KG1 (cell line): ENCODE data around the gene TMPRSS2.

Source experiments
- DNase-seq: peaks from one replicate; lab custom pipeline; 2025; lab: John Stamatoyannopoulos, UW

Gene TMPRSS2

GRCh38 chr21:41447356-41447755 lies 60.6 kb downstream of the TMPRSS2 start:
- DNase-seq: no peak

- DNase-seq: no peak
Observed at GRCh38 chr21:41446586-41446985, 61.4 kb downstream of the TMPRSS2 start.

DNA sequence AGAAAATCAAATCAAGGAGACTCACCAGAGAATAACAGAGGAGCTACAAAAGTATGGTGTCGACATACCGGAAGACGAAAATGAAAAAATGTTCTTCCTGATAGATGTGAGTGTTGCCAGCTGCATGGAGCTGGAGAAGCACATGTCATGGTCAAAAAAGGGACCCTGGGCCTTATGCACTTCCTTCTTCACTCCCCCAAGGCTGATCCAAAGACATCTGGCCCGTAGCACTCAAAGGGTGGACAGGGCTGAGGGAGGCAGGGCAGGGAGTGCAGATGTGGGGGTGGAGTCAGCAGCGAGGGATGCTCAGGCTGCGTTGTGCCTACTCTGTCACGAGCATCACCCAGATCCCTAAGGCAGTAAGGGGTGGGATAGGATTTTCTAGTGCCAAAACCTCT lies 62.5 kb downstream of the TMPRSS2 start:
- no peak for DNase-seq

GRCh38 chr21:41444703-41445464 lies 63.1 kb downstream of the TMPRSS2 start:
- DNase-seq: no peak

GRCh38 chr21:41443562-41443961 lies 64.4 kb downstream of the TMPRSS2 start:
- DNase-seq: no peak

DNA sequence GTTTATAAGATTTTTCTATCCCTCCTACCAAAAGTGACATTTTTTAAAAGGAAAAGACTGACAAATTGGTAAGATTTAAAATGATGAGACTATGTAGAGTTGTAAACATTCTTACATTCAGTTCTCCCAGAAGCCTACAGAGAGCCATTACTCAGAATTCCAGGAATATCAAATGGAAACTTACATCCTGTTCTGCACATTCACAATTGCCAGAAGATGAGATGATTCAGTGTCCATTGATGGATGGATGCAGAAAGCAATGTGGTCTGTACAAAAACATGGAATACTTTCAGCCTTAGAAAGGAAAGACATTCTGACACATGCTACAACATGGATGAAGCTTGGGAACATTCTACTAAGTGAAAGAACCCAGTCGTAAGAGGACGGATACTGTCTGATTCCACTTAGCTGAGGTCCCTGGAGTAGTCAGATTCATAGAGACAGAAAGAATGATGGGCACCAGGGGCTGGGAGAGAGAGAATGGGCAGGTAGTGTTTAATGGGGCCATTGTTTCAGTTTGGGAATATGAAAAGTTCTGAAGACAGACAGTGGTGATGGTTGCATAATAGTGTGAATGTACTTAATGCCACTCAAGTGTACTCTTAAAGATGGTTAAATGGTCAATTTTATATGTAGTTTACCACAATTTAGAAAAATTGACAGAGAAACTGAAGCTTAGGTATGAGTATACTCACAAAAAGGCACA lies 65.3 kb downstream of the TMPRSS2 start:
- no peak for DNase-seq

GRCh38 chr21:41441546-41441945 lies 66.4 kb downstream of the TMPRSS2 start:
- no peak for DNase-seq

DNA sequence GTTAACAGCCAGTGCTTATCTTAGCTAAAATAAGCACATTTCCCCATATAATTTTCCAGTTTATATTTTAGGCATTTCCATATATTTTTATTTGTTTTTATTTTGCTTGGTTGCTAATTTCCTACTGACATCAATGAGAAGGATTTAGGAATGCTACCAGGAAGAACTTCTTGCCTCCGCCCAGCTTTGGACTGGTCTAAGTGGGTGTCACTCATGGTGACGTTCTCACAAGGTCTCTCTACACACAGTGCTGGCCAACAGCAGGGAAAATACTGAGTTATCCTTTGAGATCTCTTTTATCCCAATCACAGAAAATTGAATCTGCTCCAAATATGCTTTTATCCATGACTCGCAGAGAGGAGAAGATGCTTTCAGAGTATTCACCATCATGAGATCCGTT lies 68.7 kb downstream of the TMPRSS2 start:
- no peak for DNase-seq

DNA sequence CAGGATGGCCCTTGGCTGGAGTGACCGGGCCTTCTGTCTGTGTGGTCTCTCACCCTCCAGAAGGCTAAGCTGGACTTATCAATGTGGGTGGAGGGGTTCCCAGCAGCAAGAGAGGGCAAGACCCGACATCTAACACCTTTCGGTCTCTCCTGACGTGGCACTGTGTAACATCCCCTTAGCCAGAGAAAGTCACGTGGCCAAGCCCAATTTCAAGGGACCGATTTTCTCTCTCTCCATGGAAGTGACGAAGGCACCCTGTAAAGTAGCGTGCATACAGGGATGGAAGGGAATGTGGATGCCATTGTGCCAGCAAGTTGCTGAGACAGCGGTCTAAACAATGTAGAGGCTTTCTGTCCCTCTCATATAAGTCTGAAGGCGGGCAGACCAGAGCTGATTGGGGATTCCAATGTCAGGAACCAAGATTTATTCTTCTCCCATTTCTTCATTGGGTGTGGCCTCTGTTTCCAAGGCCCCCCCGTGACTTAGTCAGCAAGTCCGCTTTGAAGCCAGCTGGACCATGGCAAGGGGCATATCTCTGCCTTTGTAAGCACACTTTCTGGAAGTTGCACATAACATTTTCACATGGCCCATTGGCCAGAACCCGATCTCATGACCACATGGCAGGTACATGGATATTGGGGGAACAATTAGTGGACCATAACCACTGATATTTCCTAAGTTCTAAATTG lies 69.4 kb downstream of the TMPRSS2 start:
- DNase-seq: no peak

DNA sequence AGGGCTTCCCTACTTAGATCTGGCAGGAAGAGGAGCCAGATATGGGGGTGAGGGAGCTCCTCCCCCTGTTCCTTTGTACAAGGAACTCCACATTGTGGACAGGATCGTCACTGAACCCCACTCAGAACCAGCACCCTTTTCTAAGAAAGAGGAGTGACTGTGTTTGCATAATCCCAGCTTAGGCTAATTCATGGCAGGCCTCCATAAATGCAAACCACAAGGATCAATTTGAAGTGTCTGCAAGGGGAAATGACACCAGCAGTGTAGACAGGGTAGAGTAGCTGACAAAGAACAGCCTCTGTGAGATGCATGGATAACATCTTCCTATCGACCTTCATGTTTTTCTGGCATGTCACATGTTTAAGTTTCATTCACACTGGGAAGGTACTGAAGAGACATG lies 70.2 kb downstream of the TMPRSS2 start:
- no peak for DNase-seq

DNA sequence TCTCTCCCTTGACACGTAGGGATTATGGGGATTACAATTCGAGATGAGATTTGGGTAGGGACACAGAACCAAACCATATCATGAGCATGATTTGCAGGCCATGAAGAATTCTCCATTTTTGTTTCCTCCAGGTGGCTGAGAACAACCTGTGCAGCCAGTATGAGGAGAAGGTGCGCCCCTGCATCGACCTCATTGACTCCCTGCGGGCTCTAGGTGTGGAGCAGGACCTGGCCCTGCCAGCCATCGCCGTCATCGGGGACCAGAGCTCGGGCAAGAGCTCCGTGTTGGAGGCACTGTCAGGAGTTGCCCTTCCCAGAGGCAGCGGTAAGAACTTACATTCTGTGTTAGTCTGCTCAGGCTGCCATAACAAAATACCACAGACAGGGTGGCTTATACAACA lies 72.3 kb downstream of the TMPRSS2 start:
- DNase-seq: no peak

DNA sequence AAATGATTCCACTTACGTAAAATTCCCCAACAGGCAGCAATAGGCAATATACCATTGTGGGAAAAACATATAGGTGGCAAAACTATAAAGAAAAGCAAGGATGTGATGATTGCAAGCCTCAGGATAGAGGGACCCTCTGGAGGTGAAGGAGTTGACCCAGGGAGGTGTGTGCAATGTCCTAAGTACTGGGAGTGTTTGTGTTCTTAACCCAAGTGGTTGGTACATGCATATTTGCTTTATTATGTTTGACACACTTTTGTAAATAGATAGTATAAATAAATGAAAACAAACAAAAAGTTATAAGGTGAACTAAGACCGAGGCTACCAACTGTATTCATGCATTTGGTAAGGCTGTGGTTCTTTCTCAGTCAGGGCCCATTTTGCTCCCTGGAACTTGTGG lies 74.4 kb downstream of the TMPRSS2 start:
- no peak for DNase-seq

GRCh38 chr21:41432562-41433460 lies 75.1 kb downstream of the TMPRSS2 start:
- no peak for DNase-seq

GRCh38 chr21:41431788-41432548 lies 76.0 kb downstream of the TMPRSS2 start:
- DNase-seq: no peak

GRCh38 chr21:41429925-41430491 lies 78.0 kb downstream of the TMPRSS2 start:
- DNase-seq: no peak

- no peak for DNase-seq
Observed at GRCh38 chr21:41429305-41429704, 78.7 kb downstream of the TMPRSS2 start.

- no peak for DNase-seq
Observed at GRCh38 chr21:41428847-41429246, 79.1 kb downstream of the TMPRSS2 start.

DNA sequence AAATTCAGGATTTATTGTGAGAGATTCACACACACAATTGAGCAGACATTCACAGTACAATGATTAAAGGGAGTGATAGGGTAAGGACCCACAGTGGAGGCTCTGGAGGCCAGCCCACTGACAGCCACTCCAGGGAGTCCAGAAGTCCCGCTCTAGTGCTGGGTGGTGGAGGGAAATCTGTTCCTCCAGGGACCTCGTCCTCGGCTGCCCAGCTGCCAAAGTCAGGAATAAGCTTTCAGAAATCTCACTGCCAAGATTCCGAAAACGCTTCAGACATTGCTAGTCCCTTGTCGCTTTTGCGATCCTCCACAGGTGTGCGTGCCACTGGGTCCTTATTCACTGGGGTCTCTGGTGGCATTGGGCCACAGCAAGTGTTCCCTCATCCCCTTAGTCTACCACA lies 79.6 kb downstream of the TMPRSS2 start:
- DNase-seq: no peak

DNA sequence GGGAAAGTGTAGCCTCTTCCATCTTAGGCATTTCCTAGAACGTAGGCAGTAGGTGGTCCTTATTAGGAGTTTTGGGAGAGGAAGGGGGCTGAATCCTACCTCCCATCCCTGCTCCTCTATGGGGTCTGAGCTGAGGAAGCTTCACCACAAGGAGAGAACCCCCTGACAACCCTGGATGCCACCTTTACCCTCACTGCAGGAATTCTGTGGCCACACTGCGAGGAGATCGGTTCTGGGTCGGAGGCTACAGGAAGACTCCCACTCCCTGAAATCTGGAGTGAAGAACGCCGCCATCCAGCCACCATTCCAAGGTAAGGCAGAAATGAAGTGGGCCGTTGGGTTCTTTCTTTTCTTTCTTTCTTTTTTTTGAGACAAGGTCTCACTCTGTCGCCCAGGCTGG lies 80.4 kb downstream of the TMPRSS2 start:
- DNase-seq: no peak

DNA sequence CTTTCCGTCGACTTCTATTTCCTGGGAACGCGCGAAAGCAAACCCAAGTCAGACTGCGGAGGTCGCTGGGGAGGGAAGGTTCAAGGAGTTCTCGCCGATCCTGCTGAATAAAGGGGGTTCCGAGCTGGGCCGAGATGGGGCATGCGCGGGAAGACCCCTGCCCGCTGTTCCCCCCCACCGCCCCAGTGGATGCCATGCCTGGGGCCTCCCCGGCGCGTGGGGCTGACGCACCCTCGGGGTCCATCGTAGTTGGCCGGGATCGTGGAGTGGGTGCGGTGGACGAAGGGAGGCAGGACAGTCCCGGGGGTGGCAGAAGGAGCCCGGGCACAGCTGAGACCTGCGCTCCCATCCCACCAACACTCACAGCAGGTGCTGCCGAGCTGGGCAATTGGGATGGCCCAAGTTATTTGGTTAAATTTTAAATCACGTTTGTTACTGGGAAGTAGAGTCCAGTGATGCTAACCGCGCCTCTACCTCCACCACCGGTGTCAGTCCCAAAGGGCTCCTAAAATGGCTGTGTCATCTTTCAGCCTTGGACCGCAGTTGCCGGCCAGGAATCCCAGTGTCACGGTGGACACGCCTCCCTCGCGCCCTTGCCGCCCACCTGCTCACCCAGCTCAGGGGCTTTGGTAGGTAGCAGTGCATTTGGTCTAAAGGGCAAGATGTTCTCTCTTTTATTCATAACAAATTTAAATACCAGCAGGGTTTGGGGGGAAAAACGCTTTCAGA lies 81.1 kb downstream of the TMPRSS2 start:
- no peak for DNase-seq
